HL-60 (cell line): ENCODE data around the gene ZNF226.

Experiments used
- DNase-seq, 2 experiments: peaks; one replicate each; pipeline ENCODE4 v3.0.0-alpha.2; 2010 to 2020; ENCODE audit warnings: low read depth in 1 of 2, low spot score in 1 of 2
- H3K27ac ChIP-seq: fragments of 250-450 bp; sonication (Bioruptor Pico); replicated peaks from 2 replicates; pipeline ENCODE4 v1.5.1; 2020; ENCODE audit warnings: mild to moderate bottlenecking, moderate library complexity
- H3K27me3 ChIP-seq: fragments of 250-450 bp; sonication (Bioruptor Pico); 2 replicates; pipeline ENCODE4 v1.5.1; 2021; ENCODE audit warnings: mild to moderate bottlenecking, moderate library complexity; ENCODE audit not compliant: insufficient read depth, poor library complexity, severe bottlenecking
- H3K4me3 ChIP-seq: replicated peaks from 2 replicates; pipeline ENCODE4 v1.5.1; 2011; ENCODE audit warnings: mild to moderate bottlenecking, control low read depth, low read length; ENCODE audit not compliant: insufficient read depth
- CTCF ChIP-seq: IDR thresholded peaks from one replicate; pipeline ENCODE4 v1.5.1; 2011; ENCODE audit warnings: low read length, control low read depth, inconsistent platforms; ENCODE audit not compliant: insufficient read depth
- GABPA ChIP-seq: IDR thresholded peaks from 2 replicates; pipeline ENCODE4 v1.6.1; 2012; ENCODE audit warnings: low read depth
- POLR2AphosphoS5 ChIP-seq: IDR thresholded peaks from 2 replicates; pipeline ENCODE4 v1.6.1; 2012; ENCODE audit warnings: low read depth
- REST ChIP-seq: IDR thresholded peaks from 2 replicates; pipeline ENCODE4 v1.6.1; 2012; ENCODE audit warnings: low read depth; ENCODE audit not compliant: insufficient replicate concordance
- SPI1 ChIP-seq: IDR thresholded peaks from 2 replicates; pipeline ENCODE4 v1.6.1; 2012; ENCODE audit warnings: low read depth, mild to moderate bottlenecking, borderline replicate concordance

The ZNF226 gene

GRCh38 chr19:44142059-44142433, 22.9 kb upstream of the ZNF226 start:
- no peak for TF ChIP-seq POLR2AphosphoS5
- no peak for TF ChIP-seq REST
- TF ChIP-seq GABPA: no peak
- no peak for TF ChIP-seq SPI1
- TF ChIP-seq CTCF: no peak
- DNase-seq: peak; percentile 23 to 35
- Histone ChIP-seq H3K4me3 (peak overlapping the region; percentile 92), H3K27me3 (no peaks in the 10 kb centered on the region), H3K27ac (peak overlapping the region; percentile 82)

- TF ChIP-seq GABPA (no peak), POLR2AphosphoS5 (no peak), CTCF (no peak), SPI1 (no peak), REST (no peak)
- DNase-seq: no peak
- Histone ChIP-seq H3K4me3 (no peak overlapping the region), H3K27me3 (no peaks in the 10 kb centered on the region), H3K27ac (no peak overlapping the region)
Measured at GRCh38 chr19:44149776-44150175, 15.1 kb upstream of the ZNF226 start.

GRCh38 chr19:44151491-44151890, 13.4 kb upstream of the ZNF226 start:
- Histone ChIP-seq H3K27me3 (no peaks in the 10 kb centered on the region), H3K27ac (no peak overlapping the region), H3K4me3 (no peak overlapping the region)
- TF ChIP-seq CTCF: no peak
- TF ChIP-seq SPI1: no peak
- no peak for TF ChIP-seq GABPA
- TF ChIP-seq POLR2AphosphoS5: no peak
- TF ChIP-seq REST: no peak
- no peak for DNase-seq
